Measurements from ENCODE around the gene GBGT1. TPM values are rescaled to one million over a fixed set of nuclear protein-coding genes. Genes with fewer than 3 reads are reported as not detected.
A peak's percentile ranks its signal among the peaks of the same experiment; 100 is the strongest.

Gene GBGT1
- total RNA-seq, 1 donor from 2014 or later: 5.1 TPM

GRCh38 chr9:133162861-133163503, 732 bp downstream of the GBGT1 start:
- DNase-seq (ENCODE audit: low read depth): no peak

DNA sequence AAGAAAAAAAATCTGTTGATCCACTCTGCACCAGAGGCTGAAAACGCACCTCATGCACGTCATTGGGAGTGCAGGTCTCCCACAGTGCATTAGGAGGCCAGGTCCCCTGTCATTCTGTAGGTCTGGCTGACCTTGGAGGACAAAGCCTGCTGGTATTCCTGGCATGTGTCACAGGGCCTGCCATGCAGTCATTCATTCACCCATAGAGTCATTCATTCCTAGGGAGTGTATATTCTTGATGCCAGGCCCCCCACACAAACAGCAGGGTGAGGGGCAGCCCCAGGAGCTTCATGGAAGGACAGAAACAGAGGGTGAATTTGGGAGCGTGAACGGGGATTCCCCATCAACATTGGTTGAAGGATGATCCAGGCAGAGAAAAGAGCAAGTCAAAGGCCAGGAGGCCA, 2.2 kb downstream of the GBGT1 start:
- DNase-seq (ENCODE audit: low read depth): no peak

GRCh38 chr9:133160742-133161546, 2.8 kb downstream of the GBGT1 start:
- peak; percentile 90 for DNase-seq (ENCODE audit: low read depth)

GRCh38 chr9:133158695-133159094, 5.0 kb downstream of the GBGT1 start:
- DNase-seq (ENCODE audit: low read depth): no peak

DNA sequence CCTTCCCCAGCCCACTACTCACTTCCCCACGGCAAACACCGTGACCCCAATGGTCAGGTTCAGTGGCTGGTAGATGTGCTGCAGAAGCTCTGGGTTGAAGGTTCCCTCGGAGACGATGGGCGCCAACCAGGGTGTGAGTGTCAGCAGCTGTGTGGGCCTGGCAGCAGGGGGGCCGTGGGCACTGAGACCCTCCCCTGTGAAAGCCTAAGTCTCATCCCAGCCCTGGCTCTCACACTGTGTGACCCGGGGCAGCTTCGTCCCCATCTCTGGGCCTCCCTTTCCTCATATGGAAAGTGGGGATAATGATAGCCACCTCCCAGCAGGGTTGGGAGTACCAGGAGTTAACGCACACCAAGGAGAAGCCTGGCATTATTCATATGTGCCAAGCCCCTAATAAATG, 8.6 kb downstream of the GBGT1 start:
- DNase-seq (ENCODE audit: low read depth): no peak

DNA sequence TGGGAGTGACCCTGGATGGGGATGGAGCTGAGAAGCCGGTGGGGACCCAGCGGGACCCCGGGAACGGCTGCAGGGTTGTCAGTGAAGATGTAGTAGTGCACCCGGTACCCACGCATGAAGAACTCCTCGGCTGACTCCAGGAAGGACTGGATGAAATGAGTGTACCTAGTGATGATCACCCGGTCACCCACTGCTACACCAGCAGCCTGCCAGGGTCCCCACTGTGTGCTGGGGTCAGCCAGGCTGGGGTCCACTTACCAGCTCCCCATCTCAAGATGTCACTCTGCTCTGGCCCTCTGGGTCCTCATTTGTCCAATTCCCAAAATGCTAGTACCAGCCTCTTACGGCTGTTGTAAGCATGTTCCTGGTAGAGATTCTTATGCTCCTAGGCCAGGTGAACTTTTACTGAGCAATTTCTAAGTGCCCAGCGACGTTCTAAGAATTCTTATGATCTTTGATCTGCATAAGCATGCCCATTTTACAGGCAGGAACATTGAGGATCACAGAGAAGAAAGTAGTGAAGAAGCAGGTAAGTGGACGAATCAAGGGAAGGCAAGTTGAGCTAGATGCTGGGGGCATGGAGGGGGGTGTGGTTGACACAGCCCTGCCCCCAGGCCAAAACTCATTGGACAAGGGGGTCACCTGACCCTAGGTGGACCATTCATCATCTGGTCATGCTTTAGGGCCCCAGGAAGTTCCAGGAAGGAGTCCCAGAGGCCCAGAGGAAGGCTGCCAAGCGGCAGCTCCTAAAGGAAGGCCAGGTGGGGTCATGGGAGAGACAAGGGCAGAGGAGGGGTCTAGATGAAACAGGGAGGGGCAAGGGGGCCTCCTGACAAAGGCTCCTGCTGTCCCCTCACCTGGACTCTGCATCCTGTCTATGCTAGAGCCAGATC, 9.4 kb downstream of the GBGT1 start:
- no peak for DNase-seq (ENCODE audit: low read depth)

DNA sequence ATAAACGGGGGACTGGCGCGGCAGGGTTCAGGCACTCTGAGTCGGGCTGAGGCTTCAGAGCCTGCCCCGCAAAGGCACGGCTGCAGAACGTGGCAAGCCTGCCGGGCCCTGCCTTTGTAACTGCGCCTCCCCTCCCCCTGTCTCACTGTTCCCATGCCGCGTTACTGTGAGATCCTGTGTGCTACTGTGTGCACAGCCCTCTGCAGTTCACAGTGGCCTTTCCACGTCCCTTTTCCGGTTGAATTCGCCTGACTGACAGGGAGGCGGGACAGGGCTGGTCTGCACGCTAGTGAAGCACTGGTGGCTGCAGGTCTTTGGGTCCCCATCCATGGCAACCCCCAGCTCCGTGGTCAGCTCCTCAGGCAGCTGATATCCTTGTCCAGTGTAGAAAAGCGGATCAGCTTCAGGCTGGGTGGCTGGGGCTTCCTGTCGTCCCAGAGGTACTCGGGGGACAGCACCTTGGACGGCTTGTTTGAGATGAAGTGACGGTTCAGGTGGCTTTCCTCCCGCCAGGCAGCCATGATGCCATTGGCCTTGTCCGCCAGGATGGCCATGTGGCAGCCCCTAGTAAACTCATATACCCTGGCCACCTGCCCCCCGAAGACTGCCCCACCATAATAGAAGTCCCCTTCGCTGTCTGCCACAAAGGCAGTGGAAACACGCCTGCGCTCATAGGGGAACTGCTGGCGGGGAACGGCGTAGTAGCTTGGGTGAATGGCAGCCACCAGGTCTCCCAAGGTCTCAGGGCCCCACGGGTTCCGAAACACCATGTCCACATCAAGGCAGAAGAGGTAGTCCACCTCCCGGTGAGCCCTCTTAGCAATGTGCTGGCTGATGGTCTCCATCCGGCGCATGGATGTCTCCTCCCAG, 10.3 kb downstream of the GBGT1 start:
- DNase-seq (ENCODE audit: low read depth): no peak

DNA sequence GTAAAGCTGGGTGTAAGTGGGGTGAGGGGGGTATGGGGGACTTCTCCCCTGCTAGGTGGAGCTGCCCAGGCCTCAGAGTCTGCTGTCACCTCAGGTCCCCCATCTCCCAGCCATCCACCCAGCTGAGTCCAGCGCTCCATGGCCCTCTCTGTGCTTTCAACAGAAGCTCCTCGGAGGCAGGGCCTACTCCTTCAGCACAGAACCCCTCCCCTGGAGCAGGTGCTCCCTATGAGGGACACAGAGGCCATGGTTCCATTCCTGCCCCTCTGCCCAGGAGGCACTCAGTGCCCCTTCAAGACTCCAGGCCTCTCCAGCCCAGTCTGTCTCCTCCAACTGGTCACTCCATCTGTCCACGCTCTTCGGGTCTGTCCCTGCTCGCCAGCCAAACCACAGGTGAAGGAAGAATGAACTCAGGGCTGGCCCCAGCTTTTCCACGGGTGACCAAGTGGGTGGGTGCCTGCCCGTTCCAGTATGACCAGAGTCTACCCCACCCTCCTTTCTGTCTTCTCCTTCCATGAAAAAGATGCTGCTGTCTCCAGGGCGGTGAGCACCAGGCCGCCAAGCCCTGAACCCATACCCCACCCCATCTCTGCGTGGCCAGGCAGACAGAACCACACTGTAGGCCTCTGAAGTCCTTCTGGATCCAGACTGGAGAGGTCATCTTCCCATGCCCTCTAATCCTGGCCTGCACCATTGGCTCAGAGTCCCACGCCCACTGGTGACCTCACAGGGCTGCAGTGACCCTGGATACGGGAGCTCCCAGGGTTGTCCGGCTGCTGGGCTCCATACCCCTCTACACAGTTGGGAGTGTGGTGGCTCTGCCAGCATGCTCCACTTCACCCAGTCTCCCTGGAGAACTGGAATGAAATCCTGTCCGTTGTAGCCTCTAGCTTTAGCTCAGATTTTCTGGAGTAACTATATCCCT, 11.9 kb downstream of the GBGT1 start:
- DNase-seq (ENCODE audit: low read depth): no peak

DNA sequence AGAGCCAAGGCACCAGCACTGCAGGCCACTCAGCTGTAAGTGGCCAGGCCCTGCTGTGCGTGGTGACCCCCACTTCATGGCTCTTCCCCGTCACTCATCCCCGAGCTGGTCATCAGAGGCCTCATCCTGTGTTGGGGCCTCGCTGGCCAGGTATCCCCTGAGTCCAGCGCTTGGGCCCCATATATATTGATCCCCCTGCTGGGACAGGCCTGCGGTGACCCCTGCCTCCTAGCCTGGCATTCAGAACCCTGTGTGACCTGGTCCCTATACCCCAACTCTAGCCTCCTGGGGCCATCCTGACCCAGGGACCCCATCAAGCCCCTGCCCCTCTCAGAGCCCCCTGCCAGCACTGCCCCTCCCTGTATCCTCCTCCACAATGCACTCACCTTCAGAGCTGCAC, 12.7 kb downstream of the GBGT1 start:
- no peak for DNase-seq (ENCODE audit: low read depth)

DNA sequence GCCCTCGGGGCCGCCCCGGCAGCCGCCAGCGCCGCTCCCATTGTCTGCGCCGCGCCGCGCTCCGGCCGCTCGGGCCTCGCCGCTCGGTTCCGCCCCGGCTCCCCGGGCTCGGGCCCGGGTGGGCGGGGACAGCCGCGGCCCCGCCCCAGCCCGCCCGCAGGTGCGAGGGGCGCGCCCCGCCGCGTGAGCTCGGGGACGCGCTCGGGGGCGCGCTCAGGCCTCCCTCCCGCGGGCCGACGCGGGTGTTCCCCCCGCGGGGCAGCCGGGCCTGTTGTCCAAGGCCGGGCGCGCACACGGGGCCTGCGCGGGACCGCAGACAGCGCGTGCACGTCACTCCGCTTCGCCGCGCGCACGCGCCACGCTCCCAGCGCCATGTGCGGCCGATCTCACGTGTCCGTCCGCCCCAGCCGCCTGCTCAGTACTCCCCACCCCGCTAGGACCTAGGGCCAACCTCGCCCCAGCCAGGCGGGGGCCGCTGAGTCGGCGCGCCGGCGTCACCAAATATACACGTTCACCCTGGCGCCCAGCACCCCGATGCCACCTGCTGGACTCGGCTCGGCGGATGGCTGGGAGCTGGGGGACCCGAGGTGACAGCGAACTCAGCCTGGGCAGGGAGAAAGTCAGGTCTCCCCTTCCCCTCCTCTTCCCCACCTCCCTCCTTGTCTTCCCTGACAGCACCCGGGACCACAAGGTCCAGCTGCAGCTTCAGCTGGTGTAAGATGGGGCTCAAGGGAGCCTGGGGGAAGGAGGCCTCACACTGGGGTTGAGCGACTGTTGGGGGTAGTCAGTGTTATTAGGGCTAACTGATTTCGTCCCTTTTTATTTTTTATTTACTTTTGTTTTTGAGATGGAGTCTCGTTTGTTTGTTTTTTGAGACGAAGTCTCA, 14.3 kb downstream of the GBGT1 start:
- peak; percentile 47 for DNase-seq (ENCODE audit: low read depth)

- no peak for DNase-seq (ENCODE audit: low read depth)
These were observed 15.2 kb downstream of the GBGT1 start for GRCh38 chr9:133148199-133149129.

GRCh38 chr9:133147412-133148198, 16.1 kb downstream of the GBGT1 start:
- DNase-seq (ENCODE audit: low read depth): peak; percentile 73

DNA sequence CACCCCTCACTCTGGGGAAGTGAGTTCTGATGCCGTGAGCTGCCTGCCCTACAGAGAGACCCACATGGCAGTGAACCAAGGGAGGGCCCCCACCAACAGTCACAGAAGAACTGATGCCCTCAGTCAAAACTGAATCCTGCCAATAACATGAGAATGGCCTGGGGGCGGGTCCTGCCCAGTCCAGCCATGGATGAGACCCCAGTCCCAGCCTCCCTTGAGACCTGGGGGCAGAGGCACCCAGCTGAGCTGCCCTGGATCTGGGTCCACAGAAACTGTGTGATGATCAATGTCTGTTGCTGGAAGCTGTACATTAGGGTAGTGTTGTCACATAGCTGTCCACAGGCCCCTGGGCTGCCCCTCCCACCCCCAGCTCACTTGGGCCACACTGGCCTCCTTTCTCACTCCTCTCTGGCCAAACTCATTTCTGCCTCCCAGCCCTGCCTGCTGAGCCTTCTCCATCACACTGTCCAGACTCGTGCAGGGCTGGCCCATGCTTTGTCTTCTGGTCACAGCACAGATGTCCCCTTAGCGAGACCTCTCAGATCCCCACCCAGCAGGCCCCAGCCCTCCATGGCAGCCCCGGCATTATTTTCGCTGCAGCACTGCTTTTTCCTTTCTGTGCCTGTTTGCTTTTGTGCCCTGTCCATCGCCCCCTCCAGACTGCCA, 16.8 kb downstream of the GBGT1 start:
- DNase-seq (ENCODE audit: low read depth): no peak

- no peak for DNase-seq (ENCODE audit: low read depth)
These were observed 18.5 kb downstream of the GBGT1 start for GRCh38 chr9:133144904-133145851.

- DNase-seq (ENCODE audit: low read depth): peak; percentile 13
These were observed 19.4 kb downstream of the GBGT1 start for GRCh38 chr9:133144142-133144903.
